ENCODE measurements around the gene ABCB6. TPM values are rescaled to one million over a fixed set of nuclear protein-coding genes. Genes with fewer than 3 reads are reported as not detected.
A peak's percentile ranks its signal among the peaks of the same experiment; 100 is the strongest.
"Not testable (repeated sequence)": the region's sequence is repeated elsewhere in the genome, so short reads cannot be mapped to it uniquely, and the experiment has no call there.

The ABCB6 gene
- total RNA-seq, 2 experiments from 2014 or later, result 11.6 to 11.9 TPM

DNA sequence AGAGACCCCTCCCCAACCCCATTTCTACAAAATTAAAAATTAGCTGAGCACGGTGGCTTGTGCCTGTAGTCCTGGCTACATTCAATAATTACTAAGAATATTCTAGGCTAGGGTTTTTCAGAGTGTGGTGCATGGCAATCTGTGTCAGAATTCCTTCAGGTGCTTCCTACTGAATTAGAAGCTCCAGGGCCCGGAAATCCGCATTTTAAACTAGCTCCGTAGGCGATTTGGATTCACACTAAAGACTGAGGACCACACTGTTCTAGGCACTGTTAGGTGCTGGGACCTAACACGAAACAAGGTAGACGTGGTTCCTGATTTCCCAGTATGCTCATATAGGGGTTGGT is 12.8 kb downstream of the ABCB6 start:
- Mint-ChIP-seq H3K27ac (peak overlapping the region; percentile 96), H3K36me3 (ENCODE audit: low read depth) (peaks cover 49% of the 10 kb centered on the region), H3K9me3 (ENCODE audit: insufficient read depth) (peaks cover 7% of the 10 kb centered on the region), H3K4me1 (ENCODE audit: low read depth) (peaks cover 53% of the 10 kb centered on the region), H3K4me3 (peak overlapping the region; percentile 86), H3K27me3 (ENCODE audit: low read depth) (no peaks in the 10 kb centered on the region)
- CTCF ChIA-PET, result interaction anchor here (0.8 to 4.6 kb wide), 16 partner anchors 9 to 330 kb away, joined by 3 to 49 read pairs (median 4); partner anchors contain the start of genes CNPPD1, DNAJB2, NHEJ1 and SLC23A3
- POLR2A ChIA-PET, result interaction anchor here (0.6 to 5.3 kb wide), 17 partner anchors 9 to 75 kb away, joined by 3 to 49 read pairs (median 6); partner anchors contain the start of genes ABCB6, ANKZF1, ATG9A and CNPPD1
- no peak for ATAC-seq
- DNase-seq, result no peak

DNA sequence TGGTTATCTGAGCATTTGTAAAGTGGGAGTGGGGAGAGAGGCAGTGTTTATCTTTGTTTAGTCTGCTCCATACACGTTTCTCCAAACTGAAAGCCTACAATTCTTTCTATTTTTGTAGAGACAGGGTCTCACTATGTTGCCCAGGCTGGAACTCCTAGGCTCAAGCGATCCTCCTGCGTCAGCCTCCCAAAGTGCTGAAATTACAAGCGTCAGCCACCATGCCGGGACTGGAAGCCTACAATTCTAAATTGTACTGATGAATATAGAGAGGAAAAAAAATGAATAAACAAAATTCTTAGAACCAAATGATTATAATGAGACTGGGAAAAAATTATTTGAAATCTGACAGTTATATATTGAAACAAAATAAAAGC is 13.6 kb downstream of the ABCB6 start:
- Mint-ChIP-seq H3K4me3 (no peak overlapping the region), H3K27me3 (ENCODE audit: low read depth) (no peaks in the 10 kb centered on the region), H3K36me3 (ENCODE audit: low read depth) (peaks cover 50% of the 10 kb centered on the region), H3K9me3 (ENCODE audit: insufficient read depth) (peaks cover 9% of the 10 kb centered on the region), H3K27ac (peak overlapping the region; percentile 55), H3K4me1 (ENCODE audit: low read depth) (peaks cover 53% of the 10 kb centered on the region)
- DNase-seq (no peak), ATAC-seq (no peak)
- ChIA-PET POLR2A (interaction anchor here (1.1 to 5.3 kb wide), 3 partner anchors 8 to 29 kb away, joined by 7 to 49 read pairs (median 9); partner anchors contain the start of genes ABCB6, CNPPD1 and RETREG2), CTCF (interaction anchor here (1.1 to 2.0 kb wide), 4 partner anchors 8 to 329 kb away, joined by 3 to 17 read pairs (median 10); partner anchors contain the start of gene CNPPD1)

GRCh38 chr2:219204425-219205164 is 14.2 kb downstream of the ABCB6 start:
- Mint-ChIP-seq H3K9me3 (ENCODE audit: insufficient read depth) (peaks cover 9% of the 10 kb centered on the region), H3K27me3 (ENCODE audit: low read depth) (no peaks in the 10 kb centered on the region), H3K4me3 (no peak overlapping the region), H3K27ac (no peak overlapping the region), H3K36me3 (ENCODE audit: low read depth) (peaks cover 45% of the 10 kb centered on the region), H3K4me1 (ENCODE audit: low read depth) (peaks cover 50% of the 10 kb centered on the region)
- ATAC-seq (no peak), DNase-seq (no peak)
- ChIA-PET CTCF (interaction anchor here (1.7 kb wide), 1 partner anchor 74 kb away, joined by 3 read pairs; the partner anchor contains the start of gene DNAJB2), POLR2A (interaction anchor here (0.6 kb wide), 1 partner anchor 44 kb away, joined by 3 read pairs; the partner anchor contains the start of gene NHEJ1)

- not testable (repeated sequence) for DNase-seq; H3K4me3 Mint-ChIP-seq; H3K27me3 Mint-ChIP-seq (ENCODE audit: low read depth); H3K9me3 Mint-ChIP-seq (ENCODE audit: insufficient read depth); ATAC-seq
- Mint-ChIP-seq H3K36me3 (ENCODE audit: low read depth) (peaks cover 20% of the 10 kb centered on the region), H3K27ac (peak overlapping the region; percentile 95), H3K4me1 (ENCODE audit: low read depth) (peaks cover 28% of the 10 kb centered on the region)
- ChIA-PET POLR2A (interaction anchor here (1.2 to 1.8 kb wide), 8 partner anchors 12 to 186 kb away, joined by 3 to 27 read pairs (median 6); partner anchors contain the start of genes ABCB6, ANKZF1, ATG9A and CNPPD1), CTCF (interaction anchor here (2.5 to 2.6 kb wide), 2 partner anchors 20 to 30 kb away, joined by 10 to 12 read pairs; no protein-coding TSS in a partner anchor)
These were observed 17.4 kb downstream of the ABCB6 start for GRCh38 chr2:219201331-219201730.

- H3K4me1 Mint-ChIP-seq (ENCODE audit: low read depth), result peaks cover 22% of the 10 kb centered on the region
- peak overlapping the region; percentile 95 for H3K27ac Mint-ChIP-seq
- H3K36me3 Mint-ChIP-seq (ENCODE audit: low read depth), result peaks cover 20% of the 10 kb centered on the region
- H3K4me3 Mint-ChIP-seq, result peak overlapping the region; percentile 73
- H3K27me3 Mint-ChIP-seq (ENCODE audit: low read depth); ATAC-seq; H3K9me3 Mint-ChIP-seq (ENCODE audit: insufficient read depth): not testable (repeated sequence)
- CTCF ChIA-PET, result interaction anchor here (0.9 to 2.6 kb wide), 8 partner anchors 9 to 94 kb away, joined by 3 to 12 read pairs (median 6); partner anchors contain the start of gene DNAJB2
- DNase-seq, result peak; percentile 61
- POLR2A ChIA-PET, result interaction anchor here (0.6 to 1.8 kb wide), 15 partner anchors 12 to 187 kb away, joined by 3 to 27 read pairs (median 5); partner anchors contain the start of genes ABCB6, ANKZF1, ATG9A and CNPPD1
These were observed 18.0 kb downstream of the ABCB6 start for GRCh38 chr2:219200502-219201326.

GRCh38 chr2:219199470-219200211 is 19.1 kb downstream of the ABCB6 start:
- Mint-ChIP-seq H3K27me3 (ENCODE audit: low read depth) (no peaks in the 10 kb centered on the region), H3K36me3 (ENCODE audit: low read depth) (peaks cover 20% of the 10 kb centered on the region), H3K4me3 (peak overlapping the region; percentile 34), H3K4me1 (ENCODE audit: low read depth) (peaks cover 20% of the 10 kb centered on the region), H3K27ac (peak overlapping the region; percentile 76), H3K9me3 (ENCODE audit: insufficient read depth) (peaks cover 8% of the 10 kb centered on the region)
- CTCF ChIA-PET, result interaction anchor here (0.9 to 2.6 kb wide), 10 partner anchors 8 to 95 kb away, joined by 3 to 12 read pairs (median 4); partner anchors contain the start of genes DNAJB2 and NHEJ1
- POLR2A ChIA-PET, result interaction anchor here (0.8 to 1.8 kb wide), 11 partner anchors 11 to 188 kb away, joined by 3 to 27 read pairs (median 5); partner anchors contain the start of genes ABCB6, ANKZF1, ATG9A and CNPPD1
- no peak for DNase-seq
- ATAC-seq, result peak; percentile 33

DNA sequence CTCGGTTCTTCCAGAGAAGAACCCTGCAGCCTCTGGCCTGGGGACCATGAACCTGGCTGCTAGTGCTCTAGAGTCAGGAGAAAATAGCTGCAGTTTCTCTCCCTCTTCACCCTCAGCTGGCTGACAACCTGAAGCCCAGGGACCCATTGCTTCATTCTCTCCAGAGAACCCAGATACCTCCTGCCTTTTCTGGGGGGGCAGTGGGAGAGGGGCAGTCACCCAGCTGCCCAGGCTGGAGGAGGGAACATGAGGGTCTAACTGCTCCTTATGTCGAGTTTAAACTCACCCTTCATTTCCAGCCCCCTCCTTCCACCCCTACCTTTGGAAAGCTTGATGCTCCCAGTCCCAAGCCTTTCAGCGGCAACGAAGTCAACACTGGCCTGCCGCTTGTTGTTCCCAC is 19.8 kb downstream of the ABCB6 start:
- H3K36me3 Mint-ChIP-seq (ENCODE audit: low read depth), result peaks cover 17% of the 10 kb centered on the region
- ChIA-PET CTCF (interaction anchor here (1.0 to 2.6 kb wide), 5 partner anchors 7 to 40 kb away, joined by 3 to 12 read pairs (median 7); partner anchors contain the start of gene NHEJ1), POLR2A (no interaction called here)
- no peak overlapping the region for H3K27ac Mint-ChIP-seq
- DNase-seq, result no peak
- H3K4me1 Mint-ChIP-seq (ENCODE audit: low read depth), result peaks cover 19% of the 10 kb centered on the region
- H3K4me3 Mint-ChIP-seq, result no peak overlapping the region
- H3K9me3 Mint-ChIP-seq (ENCODE audit: insufficient read depth), result peaks cover 4% of the 10 kb centered on the region
- ATAC-seq, result no peak
- no peaks in the 10 kb centered on the region for H3K27me3 Mint-ChIP-seq (ENCODE audit: low read depth)

DNA sequence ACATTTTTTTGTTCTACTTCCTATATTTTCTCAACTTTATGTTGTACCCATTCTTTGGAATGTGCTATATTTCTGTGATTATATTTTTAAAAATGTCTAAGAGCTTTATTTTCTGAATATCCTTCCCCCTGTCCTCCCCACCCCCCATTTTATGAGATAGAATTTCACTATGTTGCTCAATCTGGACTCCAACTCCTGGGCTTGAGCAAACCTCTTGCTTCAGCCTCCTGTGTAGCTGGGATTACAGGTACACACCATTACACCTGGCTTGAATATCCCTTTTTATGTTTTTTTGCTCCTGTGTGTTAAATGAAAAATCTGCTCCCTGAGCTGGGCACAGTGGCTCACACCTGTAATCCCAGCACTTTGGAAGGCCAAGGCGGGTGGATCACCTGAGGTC is 21.4 kb downstream of the ABCB6 start:
- H3K4me3 Mint-ChIP-seq, result no peak overlapping the region
- DNase-seq, result no peak
- POLR2A ChIA-PET, result interaction anchor here (1.6 kb wide), 1 partner anchor 9 kb away, joined by 7 read pairs; no protein-coding TSS in a partner anchor

GRCh38 chr2:219186754-219187456 is 31.9 kb downstream of the ABCB6 start:
- Mint-ChIP-seq H3K27me3 (ENCODE audit: low read depth) (no peaks in the 10 kb centered on the region), H3K4me1 (ENCODE audit: low read depth) (peaks cover 31% of the 10 kb centered on the region), H3K27ac (no peak overlapping the region), H3K4me3 (no peak overlapping the region), H3K36me3 (ENCODE audit: low read depth) (peaks cover 45% of the 10 kb centered on the region), H3K9me3 (ENCODE audit: insufficient read depth) (no peaks in the 10 kb centered on the region)
- ATAC-seq (no peak), DNase-seq (no peak)
- POLR2A ChIA-PET, result no interaction called here
- CTCF ChIA-PET, result no interaction called here

More for the DNA sequence above, 21.4 kb downstream of the ABCB6 start:
- peaks cover 4% of the 10 kb centered on the region for H3K9me3 Mint-ChIP-seq (ENCODE audit: insufficient read depth)
- ATAC-seq, result no peak
- no peaks in the 10 kb centered on the region for H3K27me3 Mint-ChIP-seq (ENCODE audit: low read depth)
- no peak overlapping the region for H3K27ac Mint-ChIP-seq
- peaks cover 9% of the 10 kb centered on the region for H3K36me3 Mint-ChIP-seq (ENCODE audit: low read depth)
- peaks cover 19% of the 10 kb centered on the region for H3K4me1 Mint-ChIP-seq (ENCODE audit: low read depth)
- CTCF ChIA-PET, result interaction anchor here (0.8 to 3.0 kb wide), 5 partner anchors 9 to 98 kb away, joined by 3 to 10 read pairs (median 3); partner anchors contain the start of gene ZFAND2B

DNA sequence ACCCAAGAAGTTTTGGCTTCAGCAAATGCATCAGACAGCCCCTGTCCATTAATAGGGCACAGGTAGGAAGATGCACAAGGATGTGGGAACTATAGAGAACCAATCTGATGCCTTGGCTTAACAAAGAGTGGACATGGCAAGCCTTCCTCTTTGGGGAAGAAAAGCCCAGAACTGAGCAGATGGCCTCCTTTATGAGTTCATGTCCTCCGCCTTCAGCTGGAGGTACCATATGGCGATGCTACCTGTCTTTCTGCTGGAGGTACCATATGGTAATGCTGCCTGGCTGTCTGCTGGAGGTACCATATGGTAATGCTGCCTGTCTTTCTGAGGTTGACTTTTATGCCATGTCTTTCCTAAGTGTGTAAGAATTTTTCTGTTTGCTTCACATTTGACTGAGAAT is 34.6 kb downstream of the ABCB6 start:
- Mint-ChIP-seq H3K4me3 (no peak overlapping the region), H3K4me1 (ENCODE audit: low read depth) (peaks cover 59% of the 10 kb centered on the region), H3K9me3 (ENCODE audit: insufficient read depth) (no peaks in the 10 kb centered on the region), H3K36me3 (ENCODE audit: low read depth) (peaks cover 72% of the 10 kb centered on the region), H3K27me3 (ENCODE audit: low read depth) (no peaks in the 10 kb centered on the region), H3K27ac (no peak overlapping the region)
- ChIA-PET POLR2A (interaction anchor here (3.0 kb wide), 1 partner anchor 17 kb away, joined by 27 read pairs; no protein-coding TSS in a partner anchor), CTCF (interaction anchor here (1.3 to 1.4 kb wide), 2 partner anchors 14 to 25 kb away, joined by 3 read pairs; no protein-coding TSS in a partner anchor)
- ATAC-seq (no peak), DNase-seq (no peak)
